ENCODE measurements around the gene PODXL2.
"Not testable (repeated sequence)": the region's sequence is repeated elsewhere in the genome, so short reads cannot be mapped to it uniquely, and the experiment has no call there.

Gene PODXL2

DNA sequence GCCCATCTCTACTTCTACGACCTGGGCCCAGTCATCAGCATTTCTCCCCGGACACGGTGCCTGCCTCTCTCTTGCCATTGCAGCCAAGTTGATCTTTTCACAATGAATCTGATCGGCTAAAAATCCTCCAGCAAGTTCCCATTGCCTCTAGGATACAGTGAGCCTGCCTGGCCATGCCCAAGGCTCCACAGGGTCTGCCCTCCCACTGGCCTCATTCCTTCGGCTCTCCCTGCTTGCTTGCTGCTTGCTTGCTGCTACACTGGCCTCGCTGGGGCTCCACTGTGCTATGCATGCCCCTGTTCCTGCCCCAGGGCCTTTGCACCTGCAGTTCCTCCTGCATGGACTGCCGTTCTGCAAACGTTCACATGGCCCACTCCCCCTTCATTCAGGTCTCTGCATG, 45.8 kb downstream of the PODXL2 start:
- FAIRE-seq = no peak
- no peak for TF ChIP-seq POLR2A (IDR thresholded peaks at IDR 0.05; ENCODE audit: low read depth, low read length)
- no peak for DNase-seq (ENCODE audit: insufficient read length, low spot score)

DNA sequence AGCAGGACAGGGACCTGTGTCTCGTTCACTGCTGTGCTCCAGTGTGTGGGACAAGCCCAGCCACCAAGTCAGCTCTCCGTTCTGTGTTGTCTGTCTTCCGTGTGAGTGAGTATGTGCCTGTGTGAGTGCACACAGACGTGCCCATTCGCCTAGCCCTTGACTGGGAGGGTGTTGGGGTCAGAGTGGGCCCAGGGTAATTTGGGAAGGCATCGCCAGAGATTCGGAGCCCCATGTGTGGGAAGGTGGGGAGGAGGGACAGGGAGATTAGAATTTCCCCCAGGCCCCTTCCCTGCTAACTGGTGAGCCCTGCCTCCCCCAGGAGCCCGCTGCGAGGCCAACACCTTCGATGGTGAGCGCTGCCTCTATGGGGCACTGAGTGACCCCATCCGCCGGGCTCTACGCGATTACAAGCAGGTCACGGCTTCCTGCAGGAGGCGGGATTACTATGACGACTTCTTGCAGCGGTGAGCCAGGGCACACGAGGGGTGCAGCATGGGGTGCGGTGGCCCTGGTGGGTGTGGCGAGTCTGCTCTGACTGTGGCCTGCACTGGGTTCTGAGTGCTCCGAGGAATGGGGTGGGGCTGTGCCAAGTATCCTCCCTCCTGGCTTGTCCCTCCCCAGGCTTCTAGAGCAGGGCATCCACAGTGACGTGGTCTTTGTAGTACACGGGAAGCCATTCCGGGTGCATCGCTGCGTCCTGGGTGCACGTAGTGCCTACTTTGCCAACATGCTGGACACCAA, 46.8 kb downstream of the PODXL2 start:
- no peak for TF ChIP-seq POLR2A (IDR thresholded peaks at IDR 0.05; ENCODE audit: low read depth, low read length)
- DNase-seq (ENCODE audit: insufficient read length, low spot score) = no peak
- FAIRE-seq = no peak

DNA sequence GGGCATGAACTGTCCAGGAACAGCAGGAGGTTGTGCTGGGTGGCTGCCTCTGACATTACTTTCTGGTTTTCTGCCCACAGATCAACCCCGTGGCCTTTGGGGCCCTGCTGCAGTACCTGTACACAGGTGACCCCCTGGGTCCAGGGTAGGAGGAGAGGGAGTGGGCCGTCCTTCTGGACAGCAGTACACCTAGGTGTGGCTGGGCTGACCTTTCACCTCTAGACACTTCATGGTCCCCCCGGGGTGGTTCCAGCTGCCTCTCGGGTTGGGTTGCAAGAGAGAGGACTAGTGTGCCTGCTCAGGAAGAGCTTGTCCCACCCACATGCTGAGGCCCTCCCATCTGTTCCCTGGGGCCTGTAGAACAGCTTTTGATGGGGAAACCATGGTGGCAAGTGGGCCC, 47.5 kb downstream of the PODXL2 start:
- FAIRE-seq = no peak

DNA sequence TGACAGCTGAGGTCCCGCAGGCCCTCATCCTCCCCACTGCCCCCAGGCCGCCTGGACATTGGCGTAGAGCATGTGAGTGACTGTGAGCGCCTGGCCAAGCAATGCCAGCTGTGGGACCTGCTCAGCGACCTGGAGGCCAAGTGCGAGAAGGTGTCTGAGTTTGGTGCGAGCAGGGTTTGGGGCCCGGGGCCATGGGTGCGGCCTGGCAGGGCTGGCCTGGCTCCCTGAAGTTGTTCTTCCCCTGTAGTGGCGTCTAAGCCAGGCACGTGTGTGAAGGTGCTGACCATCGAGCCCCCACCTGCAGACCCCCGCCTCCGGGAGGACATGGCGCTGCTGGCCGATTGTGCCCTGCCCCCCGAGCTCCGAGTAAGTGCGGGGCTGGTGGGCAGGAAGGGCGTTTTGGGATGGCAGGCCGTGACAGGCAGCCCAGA, 48.0 kb downstream of the PODXL2 start:
- FAIRE-seq (no peak), DNase-seq (ENCODE audit: insufficient read length, low spot score) (no peak)

More for the DNA sequence above, 47.5 kb downstream of the PODXL2 start:
- no peak for DNase-seq (ENCODE audit: insufficient read length, low spot score)
- TF ChIP-seq POLR2A (IDR thresholded peaks at IDR 0.05; ENCODE audit: low read depth, low read length) = no peak

DNA sequence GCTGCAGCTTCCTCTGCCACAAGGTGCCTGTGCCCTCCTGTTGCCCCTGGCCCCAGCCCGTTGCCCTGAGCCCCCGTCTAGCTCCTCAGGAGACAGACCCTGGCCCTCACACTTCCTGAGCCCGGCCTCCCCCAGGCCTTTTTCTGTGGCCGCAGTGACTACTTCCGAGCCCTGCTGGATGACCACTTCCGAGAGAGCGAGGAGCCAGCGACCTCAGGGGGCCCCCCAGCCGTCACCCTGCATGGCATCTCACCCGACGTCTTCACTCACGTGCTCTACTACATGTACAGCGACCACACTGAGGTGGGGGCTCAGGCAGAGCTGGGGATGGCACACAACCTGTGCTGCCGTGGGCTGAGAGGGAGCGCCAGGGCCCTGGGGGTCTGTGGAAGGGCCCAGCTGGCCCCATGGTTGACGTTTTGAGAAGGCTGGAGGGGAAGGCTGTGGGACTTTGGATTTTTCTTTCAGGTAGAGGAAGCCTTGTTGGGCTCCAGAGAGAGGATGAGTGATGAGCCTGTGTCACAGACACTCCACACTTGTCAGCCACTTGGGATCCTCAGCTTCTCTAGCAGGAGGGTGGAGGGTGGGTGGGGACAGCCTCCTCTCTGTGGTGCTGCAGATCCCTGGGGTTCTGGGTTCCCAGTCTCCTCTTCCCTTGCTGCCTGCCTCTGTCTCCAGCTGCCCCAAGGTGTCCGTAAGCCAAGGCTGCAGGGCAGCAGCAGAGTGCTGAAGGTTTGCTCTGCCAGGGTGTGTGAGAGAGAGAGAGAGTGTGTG, 48.7 kb downstream of the PODXL2 start:
- DNase-seq (ENCODE audit: insufficient read length, low spot score) (no peak), FAIRE-seq (no peak)
- TF ChIP-seq POLR2A (IDR thresholded peaks at IDR 0.05; ENCODE audit: low read depth, low read length) = no peak

More for the DNA sequence above, 48.0 kb downstream of the PODXL2 start:
- no peak for TF ChIP-seq POLR2A (IDR thresholded peaks at IDR 0.05; ENCODE audit: low read depth, low read length)

DNA sequence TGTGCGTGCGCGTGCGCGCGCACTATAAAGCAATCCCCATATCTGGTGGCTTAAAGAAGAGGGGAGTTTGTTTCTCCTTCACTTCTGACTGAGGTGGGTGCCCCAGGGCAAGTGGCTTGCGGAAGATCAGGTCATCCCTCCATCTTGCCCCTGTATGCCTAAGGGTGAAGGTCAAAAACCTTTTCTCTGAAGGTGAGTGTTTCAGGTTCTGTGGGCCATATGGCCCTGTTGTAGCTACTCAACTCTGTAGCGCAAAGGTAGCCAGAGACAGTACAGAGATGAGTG, 49.3 kb downstream of the PODXL2 start:
- no peak for DNase-seq (ENCODE audit: insufficient read length, low spot score)
- no peak for TF ChIP-seq POLR2A (IDR thresholded peaks at IDR 0.05; ENCODE audit: low read depth, low read length)
- no peak for FAIRE-seq

DNA sequence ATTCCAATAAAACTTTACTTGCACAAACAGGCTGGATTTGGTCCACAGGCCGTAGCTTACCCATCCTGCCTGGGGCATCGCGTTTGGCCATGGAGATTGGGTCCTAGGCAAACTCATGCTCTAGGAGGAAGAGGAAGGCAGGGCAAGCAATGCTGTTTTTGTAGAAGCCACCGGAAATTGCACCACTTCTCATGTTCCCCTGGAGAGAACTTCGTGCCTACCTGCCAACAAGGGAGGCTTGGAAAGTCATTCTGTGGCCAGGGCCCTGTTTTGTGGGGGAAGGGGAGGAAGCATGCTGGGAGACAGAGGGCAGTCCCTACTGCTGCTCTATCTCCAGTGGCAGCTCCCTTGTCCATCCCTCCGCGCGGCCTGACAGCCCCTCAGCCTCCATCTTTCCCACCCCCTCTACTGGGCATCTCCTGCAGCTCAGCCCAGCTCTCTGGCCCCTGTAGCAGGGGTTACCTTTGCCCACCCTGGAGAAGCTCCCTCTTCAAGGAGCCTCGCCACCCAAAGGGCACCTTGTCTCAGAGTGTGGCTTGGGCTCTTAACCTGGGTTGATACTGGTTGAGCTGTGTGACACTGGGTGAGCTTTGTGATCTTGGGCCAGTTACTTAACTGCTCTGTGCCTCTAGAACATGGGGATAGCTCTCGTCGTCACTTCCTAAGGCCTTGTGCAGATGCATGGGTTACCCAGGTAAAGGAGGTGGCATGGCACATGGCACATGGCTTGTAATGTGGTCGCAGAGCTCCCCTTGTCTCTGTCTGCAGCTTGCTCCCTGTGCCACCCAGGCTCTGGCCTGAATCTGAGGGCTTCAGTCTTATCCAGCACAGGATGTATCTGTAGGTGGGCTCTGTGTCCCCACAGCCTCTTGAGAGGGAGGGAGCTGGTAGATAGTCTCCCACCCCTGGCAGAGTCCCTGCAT, 49.9 kb downstream of the PODXL2 start:
- TF ChIP-seq POLR2A (IDR thresholded peaks at IDR 0.05; ENCODE audit: low read depth, low read length) = no peak
- DNase-seq (ENCODE audit: insufficient read length, low spot score) = no peak
- no peak for FAIRE-seq

DNA sequence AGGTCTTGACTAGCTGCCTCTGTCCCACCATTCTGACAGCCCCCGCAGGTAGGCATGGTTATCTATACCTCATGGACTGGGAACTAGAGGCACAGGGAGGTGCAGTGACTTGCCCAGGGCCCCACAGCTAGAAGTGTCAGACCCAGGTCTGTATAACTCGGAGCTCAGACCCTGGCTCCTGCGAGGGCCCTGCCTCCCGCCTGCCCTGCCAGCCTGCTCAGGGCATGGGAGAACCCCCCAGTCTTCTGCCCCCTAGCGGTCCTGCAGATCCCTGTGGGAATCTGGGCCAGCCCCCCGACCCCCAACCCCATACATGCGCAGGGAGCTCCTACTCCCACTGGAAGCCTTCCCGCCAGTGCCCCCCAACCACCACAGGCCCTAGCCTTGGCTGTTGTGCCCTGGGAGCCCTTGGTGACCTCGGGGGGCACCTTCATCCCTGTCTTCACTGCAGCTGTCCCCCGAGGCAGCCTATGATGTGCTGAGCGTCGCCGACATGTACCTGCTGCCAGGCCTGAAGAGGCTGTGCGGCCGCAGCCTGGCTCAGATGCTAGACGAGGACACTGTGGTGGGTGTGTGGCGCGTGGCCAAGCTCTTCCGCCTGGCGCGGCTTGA, 50.7 kb downstream of the PODXL2 start:
- FAIRE-seq (no peak), DNase-seq (ENCODE audit: insufficient read length, low spot score) (no peak)
- no peak for TF ChIP-seq POLR2A (IDR thresholded peaks at IDR 0.05; ENCODE audit: low read depth, low read length)

DNA sequence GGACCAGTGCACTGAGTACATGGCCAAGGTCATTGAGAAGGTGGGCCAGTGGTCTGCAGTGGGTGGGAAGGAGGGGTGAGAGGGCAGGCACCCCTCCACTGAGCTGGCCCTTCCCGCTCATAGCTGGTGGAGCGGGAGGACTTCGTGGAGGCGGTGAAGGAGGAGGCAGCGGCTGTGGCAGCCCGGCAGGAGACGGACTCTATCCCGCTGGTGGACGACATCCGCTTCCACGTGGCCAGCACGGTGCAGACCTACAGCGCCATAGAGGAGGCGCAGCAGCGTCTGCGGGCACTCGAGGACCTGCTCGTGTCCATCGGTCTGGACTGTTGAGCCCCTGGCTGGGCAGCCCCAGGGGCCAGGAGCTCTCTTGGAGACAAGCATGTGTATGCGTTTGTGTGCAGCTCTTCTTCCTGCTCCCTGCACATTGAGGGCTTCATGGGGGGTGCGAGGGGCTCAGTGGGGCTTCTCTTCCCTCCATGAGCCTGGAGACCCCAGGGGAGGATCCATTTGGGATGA, 51.2 kb downstream of the PODXL2 start:
- FAIRE-seq (no peak), DNase-seq (ENCODE audit: insufficient read length, low spot score) (no peak)
- TF ChIP-seq POLR2A (IDR thresholded peaks at IDR 0.05; ENCODE audit: low read depth, low read length) = no peak

DNA sequence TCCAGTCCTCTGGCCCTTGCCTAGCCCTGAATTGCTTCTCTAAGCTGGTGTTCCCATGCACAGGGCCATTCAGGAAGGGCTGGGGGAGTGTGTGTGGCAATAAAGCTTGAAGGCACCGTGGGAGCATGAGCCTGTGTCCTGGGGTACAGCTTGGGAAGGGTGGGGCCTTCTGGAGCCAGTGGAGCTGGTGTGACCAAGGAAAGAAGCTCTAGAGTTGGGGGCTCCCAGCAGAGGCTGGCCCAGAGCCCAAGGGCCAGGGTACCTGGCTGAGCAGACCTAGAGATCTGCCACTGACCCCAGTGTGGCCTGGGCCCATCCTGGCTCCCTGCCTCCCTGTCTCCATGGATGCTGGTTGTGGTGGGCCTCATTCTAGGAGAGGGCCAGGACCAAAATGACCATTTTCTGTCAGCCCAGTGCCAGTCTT, 51.8 kb downstream of the PODXL2 start:
- FAIRE-seq (no peak), DNase-seq (ENCODE audit: insufficient read length, low spot score) (no peak)
- no peak for TF ChIP-seq POLR2A (IDR thresholded peaks at IDR 0.05; ENCODE audit: low read depth, low read length)

DNA sequence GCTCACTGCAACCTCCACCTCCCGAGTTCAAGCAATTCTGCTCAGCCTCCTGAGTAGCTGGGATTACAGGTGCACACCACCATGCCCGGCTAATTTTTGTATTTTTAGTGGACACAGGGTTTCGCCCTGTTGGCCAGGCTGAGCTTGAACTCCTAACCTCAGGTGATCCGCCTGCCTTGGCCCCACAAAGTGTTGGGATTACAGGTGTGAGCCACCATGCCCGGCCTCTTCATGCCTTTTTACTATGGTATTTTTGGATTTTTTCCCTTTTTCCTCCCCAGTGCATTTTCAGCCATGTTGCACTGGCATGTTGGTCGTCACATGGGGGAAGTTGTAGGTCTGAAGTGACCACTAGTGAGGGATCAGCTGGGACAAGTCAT, 53.2 kb downstream of the PODXL2 start:
- DNase-seq (ENCODE audit: insufficient read length, low spot score); FAIRE-seq: not testable (repeated sequence)

DNA sequence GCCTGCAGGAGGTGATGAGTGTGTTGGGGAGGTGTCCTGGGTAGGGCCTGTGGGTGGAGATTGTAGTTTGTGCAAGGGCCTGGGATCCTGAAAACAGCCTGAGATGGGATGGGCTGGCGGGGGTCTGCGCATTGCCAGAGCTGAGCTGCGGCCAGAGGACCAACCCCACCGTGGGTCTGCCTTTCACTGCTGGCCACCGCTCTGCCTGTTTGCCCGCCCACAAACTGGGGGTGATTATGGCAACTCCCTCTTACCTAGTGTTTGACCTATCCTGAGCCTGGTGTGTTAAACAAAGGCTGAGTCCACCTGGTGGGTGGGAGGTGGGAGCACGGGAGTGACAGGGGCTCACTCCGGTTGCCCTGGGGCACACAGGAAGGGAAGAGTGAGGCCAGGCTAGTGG, 53.6 kb downstream of the PODXL2 start:
- FAIRE-seq (no peak), DNase-seq (ENCODE audit: insufficient read length, low spot score) (no peak)
- TF ChIP-seq POLR2A (IDR thresholded peaks at IDR 0.05; ENCODE audit: low read depth, low read length) = no peak

DNA sequence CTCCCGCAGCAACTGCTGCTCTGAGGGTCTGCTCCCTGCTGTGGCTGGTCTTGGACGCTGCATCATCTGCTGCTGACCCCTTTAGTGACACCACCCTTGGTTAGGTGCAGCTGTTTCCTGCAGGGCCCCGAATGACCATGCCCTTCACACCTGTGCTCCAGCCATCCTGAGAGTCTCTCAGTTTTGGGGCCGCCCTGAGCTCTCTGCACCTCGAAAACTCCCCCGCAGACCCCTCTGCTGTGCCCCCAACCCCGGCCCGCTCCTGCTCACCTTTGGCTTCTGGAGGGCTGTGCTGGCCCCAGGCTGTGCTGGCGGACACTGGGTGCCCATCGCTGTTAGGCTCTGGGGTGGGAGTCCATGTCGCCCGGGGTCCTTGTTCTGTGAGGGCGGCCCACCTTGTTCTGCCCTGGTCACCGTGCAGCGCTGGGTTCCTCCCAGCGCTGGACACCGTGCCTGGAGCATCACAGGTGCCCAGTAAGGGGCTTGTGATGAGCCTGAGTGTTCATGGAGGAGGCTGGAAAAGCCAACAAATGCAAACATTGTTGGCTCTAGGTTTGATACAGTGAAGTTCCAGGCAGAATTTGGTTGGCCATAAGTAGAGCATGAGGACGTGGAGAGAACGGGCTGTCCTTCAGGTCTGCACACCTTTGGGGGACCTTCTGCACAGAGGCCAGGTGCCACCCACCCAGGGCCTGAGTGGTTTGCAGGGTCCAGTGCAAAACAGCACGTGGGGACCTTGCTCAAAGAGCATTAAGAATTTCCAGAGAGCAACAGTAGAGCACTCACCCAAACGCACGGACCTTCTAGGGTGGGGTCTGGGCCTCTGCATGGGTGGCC, 56.1 kb downstream of the PODXL2 start:
- no peak for TF ChIP-seq POLR2A (IDR thresholded peaks at IDR 0.05; ENCODE audit: low read depth, low read length)
- no peak for FAIRE-seq
- no peak for DNase-seq (ENCODE audit: insufficient read length, low spot score)
